Measurements from ENCODE around the gene CACNB2. TPM values are rescaled to one million over a fixed set of nuclear protein-coding genes. Genes with fewer than 3 reads are reported as not detected.

Gene CACNB2
- polyA plus RNA-seq, 1 donor: 1.2 TPM

GRCh38 chr10:18231480-18231879 is 91.3 kb downstream of the CACNB2 start:
- no peak for DNase-seq

- no peak for DNase-seq
These were observed 93.6 kb downstream of the CACNB2 start for GRCh38 chr10:18233775-18234174.

- DNase-seq: no peak
These were observed 95.3 kb downstream of the CACNB2 start for GRCh38 chr10:18235477-18235876.

- no peak for DNase-seq
These were observed 96.5 kb downstream of the CACNB2 start for GRCh38 chr10:18236756-18237155.

GRCh38 chr10:18238870-18239485 is 98.8 kb downstream of the CACNB2 start:
- peak; percentile 34 for DNase-seq

- DNase-seq: no peak
These were observed 100.1 kb downstream of the CACNB2 start for GRCh38 chr10:18240185-18240882.

- no peak for DNase-seq
These were observed 106.7 kb downstream of the CACNB2 start for GRCh38 chr10:18246967-18247366.

- DNase-seq: no peak
These were observed 111.9 kb downstream of the CACNB2 start for GRCh38 chr10:18252086-18252485.

- DNase-seq: no peak
These were observed 113.9 kb downstream of the CACNB2 start for GRCh38 chr10:18254086-18254485.

GRCh38 chr10:18254692-18255091 is 114.5 kb downstream of the CACNB2 start:
- DNase-seq: no peak

- DNase-seq: no peak
These were observed 120.2 kb downstream of the CACNB2 start for GRCh38 chr10:18260310-18260922.

GRCh38 chr10:18261063-18261610 is 120.9 kb downstream of the CACNB2 start:
- no peak for DNase-seq

GRCh38 chr10:18261768-18262231 is 121.6 kb downstream of the CACNB2 start:
- no peak for DNase-seq

- no peak for DNase-seq
These were observed 124.3 kb downstream of the CACNB2 start for GRCh38 chr10:18264466-18265050.

GRCh38 chr10:18268005-18268404 is 127.8 kb downstream of the CACNB2 start:
- DNase-seq: no peak

- no peak for DNase-seq
These were observed 131.3 kb downstream of the CACNB2 start for GRCh38 chr10:18271491-18271890.

GRCh38 chr10:18273039-18273438 is 132.8 kb downstream of the CACNB2 start:
- no peak for DNase-seq

- DNase-seq: no peak
These were observed 138.0 kb downstream of the CACNB2 start for GRCh38 chr10:18278181-18278580.

- no peak for DNase-seq
These were observed 138.9 kb downstream of the CACNB2 start for GRCh38 chr10:18279173-18279572.

- DNase-seq: no peak
These were observed 141.9 kb downstream of the CACNB2 start for GRCh38 chr10:18282094-18282493.

GRCh38 chr10:18290651-18291313 is 150.6 kb downstream of the CACNB2 start:
- no peak for DNase-seq
